Stimulated activated CD8-positive, alpha-beta memory T cell treated with anti-CD3 and anti-CD28 coated beads, Interleukin-7, amount 100 ng/mL, for 24 hours (primary cell): ENCODE data around the gene TBC1D8.

Experiments
- DNase-seq: peaks from one replicate; pipeline ENCODE4 v3.0.0-alpha.2; 2020; ENCODE audit warnings: low read depth

TBC1D8 gene

DNA sequence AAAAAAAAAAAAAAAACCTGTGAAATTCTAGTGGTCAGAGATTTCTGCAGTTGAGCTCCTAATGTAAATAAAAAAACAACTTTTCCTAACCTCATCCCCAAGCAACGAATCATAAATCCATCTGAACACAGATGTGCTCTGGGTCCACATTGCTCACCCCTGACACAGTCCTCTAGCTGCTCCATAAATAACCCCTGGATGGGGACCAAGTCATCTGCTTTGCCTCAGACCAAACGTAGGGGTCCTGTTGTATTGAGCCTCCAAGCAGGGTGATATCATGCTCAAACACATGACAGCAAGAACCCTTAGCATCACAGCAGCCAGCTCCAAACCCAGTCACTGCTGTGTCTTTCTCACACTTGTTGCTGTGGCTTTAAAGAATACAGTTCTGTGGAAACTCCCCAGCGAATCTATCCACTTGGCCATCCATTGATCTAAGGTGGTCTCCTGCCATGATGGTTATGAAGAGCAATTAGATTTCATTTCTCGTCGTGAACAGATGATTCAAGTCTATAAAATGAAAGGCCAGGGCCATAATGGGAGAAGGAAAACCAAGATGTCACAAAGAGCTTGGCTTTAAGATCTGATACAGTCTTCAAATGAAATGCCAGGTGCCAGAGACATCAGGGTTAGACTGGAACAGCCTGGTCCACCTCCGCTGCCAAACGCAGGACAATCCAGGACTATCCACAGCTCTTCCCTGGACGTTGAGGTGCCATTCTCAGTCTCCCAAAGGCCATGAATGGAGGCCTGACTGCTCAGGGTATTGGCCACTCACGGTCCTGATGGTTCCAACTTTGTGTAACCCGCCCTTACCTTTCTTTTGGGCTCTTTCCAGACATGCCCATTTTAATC is 39.0 kb downstream of the TBC1D8 start:
- no peak for DNase-seq

DNA sequence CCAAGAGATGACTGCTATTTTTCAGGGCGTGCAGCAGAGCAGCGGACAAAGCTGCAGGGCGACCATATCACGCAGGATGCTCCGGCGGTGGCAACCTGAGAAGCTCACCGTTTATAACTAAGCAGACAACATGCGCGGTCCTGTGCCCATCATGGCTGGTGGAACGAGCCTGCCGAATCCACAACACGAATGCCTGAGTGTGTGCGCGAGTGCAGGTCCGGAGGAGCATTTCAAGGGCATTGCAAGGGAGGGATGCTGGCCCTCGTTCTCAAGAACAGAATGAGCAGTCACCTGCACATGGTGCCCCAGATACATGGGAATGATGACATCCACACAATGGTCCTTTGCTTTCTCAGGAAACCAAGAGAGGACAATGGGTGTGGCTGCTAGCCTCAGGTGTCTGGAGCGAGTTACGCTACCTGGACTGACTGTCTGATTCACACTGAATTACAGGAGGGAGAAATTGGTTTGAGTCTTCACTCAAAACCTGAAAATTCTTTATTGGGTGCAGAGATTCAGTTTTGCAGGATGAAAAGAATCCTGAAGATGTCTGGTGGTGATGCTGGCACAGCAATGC is 39.8 kb downstream of the TBC1D8 start:
- DNase-seq = no peak

- DNase-seq = no peak
These were observed 41.6 kb downstream of the TBC1D8 start for GRCh38 chr2:101109451-101110118.

DNA sequence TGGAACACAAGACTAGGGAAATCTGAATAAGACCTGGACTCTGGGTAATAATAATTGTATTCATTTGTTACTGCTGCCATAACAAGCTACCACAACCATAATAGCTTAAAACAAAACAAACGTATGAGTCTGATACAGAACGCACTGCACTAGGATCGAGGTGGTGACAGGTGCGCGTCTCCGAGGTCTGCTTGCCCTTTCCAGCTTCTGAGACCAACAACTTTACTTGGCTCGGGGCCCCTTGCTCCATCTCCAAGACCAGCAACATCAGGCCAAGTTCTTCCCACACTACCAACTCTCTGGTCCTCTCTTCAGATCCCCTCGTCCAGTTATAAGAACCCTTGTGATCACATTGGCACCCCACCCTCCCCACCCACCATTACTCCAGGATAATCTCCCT is 42.8 kb downstream of the TBC1D8 start:
- no peak for DNase-seq

DNA sequence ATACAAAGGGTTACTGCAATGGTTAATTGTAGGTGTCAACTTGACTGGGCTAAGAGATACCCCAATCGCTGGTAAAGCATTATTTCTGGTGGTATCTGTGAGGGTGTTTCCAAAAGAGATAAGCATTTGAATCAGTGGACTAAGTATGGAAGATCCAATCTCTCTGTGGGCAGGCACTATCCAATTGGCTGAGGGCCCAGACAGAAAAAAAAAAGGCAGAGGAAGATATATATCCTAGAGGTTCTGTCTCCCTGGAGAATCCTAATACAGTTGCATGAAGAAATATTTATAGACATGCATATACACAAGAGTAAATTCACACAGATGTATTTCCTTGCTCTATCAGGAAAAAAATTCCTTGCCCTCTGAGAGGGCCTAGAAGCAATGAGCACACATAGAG is 43.9 kb downstream of the TBC1D8 start:
- no peak for DNase-seq

DNA sequence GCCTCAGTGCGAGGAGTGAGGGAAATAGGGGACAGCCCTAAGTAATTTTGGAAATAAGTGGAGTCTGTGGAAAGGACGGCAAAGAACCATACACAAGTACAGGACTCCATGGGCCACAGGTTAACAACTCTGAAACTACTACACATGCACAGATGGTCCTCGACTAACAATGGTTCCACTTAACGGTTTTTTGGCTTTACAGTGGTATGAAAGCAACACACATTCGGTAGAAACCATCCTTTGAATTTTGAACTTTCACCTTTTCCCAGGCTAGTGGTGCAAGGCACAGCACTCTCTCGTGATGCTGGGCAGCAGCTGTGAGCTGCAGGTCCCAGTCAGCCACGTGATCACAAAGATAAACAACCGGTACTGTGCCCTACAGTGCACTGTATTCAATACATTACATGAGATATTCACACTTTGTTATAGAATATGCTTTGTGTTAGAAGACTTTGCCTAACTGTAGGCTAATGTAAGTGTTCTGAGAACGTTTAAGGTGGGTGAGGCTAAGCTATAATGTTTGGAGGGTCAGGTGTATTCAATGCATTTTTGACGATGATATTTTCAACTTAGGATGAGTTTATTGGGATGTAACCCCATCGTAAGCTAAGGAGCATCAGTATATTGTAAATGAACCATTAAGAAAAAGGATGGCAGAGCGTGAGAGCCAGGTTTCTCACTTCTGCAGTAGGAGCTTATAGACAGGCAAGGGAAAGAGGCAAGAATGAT is 44.6 kb downstream of the TBC1D8 start:
- DNase-seq = no peak

DNA sequence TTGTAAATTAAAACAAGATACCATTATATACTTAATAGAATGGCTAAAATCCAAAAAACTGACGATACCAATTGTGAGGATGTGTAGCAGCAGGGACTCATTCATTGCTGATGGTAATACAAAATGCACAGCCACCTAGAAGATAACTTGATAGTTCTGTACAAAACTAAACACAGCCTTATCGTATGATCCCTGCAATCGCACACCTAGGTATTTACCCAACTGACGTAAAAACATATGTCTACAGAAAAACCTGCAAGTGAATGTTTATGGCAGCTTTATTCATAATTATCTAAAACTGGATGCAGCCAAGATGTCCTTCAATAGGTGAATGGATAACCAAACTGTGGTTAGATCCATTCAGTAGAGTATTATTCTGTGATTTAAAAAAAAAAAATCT is 45.5 kb downstream of the TBC1D8 start:
- DNase-seq = no peak

GRCh38 chr2:101097638-101098037 is 53.5 kb downstream of the TBC1D8 start:
- DNase-seq = no peak

- DNase-seq = no peak
These were observed 54.5 kb downstream of the TBC1D8 start for GRCh38 chr2:101096619-101097142.

DNA sequence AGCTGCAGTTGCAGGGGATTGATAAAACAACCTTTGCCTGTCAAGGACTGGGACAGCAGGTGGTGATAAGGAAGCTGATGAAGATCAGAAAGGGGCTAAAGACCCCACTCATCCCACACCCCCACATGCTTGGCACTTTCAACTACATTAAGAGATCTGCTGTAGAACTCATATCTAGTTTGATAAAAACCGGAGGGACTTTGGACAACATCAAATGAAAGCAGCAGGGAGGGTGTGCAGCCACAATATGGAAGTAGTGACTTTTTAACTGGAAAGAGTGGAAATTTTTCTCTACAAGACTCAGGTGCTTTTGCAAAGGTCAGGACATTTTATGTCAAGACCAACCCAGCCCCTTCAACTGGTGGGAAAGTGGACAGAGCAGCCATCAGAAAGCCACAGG is 56.8 kb downstream of the TBC1D8 start:
- DNase-seq = no peak

GRCh38 chr2:101089942-101090799 is 61.0 kb downstream of the TBC1D8 start:
- no peak for DNase-seq

- DNase-seq = no peak
These were observed 61.8 kb downstream of the TBC1D8 start for GRCh38 chr2:101089419-101089818.

- no peak for DNase-seq
These were observed 63.5 kb downstream of the TBC1D8 start for GRCh38 chr2:101087638-101088037.

DNA sequence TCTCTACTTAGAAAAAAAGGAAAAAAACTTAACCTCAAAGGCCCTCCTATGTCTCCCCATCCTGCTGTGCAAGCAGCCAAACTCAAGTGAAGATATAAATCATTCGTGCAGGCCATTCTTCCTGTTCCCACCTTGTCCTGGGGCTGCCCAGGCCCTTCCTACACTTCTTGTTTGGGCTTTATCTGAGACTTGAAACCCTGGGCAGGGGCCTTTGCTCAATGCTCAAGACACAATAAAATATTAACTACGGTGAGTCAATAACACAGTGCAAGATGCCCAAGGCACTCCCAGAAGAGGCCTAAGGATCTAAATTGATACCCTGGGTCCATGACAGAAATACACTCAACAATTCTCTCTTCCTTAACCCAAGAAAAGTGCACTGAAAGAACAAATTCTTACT is 67.6 kb downstream of the TBC1D8 start:
- DNase-seq = no peak

DNA sequence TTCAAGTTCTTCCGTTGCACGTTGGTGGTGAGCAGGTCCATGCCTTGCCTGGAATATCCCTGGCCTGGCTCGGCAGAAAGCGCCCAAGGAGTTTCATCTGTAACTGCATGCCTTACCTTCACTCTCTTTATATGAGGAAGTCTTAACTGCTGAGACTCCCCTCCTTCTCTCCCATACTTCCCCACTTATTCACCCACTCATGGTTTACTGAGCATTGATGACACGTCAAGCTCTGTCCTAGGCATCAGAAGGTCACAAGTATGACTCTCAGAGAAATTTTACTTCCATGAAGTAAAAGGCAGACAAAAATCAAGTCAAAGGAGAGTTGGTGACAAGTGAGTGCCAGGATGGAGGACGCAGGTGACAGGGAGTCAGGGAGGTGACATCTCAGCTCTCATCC is 68.2 kb downstream of the TBC1D8 start:
- DNase-seq = no peak

GRCh38 chr2:101081375-101081907 is 69.7 kb downstream of the TBC1D8 start:
- no peak for DNase-seq

DNA sequence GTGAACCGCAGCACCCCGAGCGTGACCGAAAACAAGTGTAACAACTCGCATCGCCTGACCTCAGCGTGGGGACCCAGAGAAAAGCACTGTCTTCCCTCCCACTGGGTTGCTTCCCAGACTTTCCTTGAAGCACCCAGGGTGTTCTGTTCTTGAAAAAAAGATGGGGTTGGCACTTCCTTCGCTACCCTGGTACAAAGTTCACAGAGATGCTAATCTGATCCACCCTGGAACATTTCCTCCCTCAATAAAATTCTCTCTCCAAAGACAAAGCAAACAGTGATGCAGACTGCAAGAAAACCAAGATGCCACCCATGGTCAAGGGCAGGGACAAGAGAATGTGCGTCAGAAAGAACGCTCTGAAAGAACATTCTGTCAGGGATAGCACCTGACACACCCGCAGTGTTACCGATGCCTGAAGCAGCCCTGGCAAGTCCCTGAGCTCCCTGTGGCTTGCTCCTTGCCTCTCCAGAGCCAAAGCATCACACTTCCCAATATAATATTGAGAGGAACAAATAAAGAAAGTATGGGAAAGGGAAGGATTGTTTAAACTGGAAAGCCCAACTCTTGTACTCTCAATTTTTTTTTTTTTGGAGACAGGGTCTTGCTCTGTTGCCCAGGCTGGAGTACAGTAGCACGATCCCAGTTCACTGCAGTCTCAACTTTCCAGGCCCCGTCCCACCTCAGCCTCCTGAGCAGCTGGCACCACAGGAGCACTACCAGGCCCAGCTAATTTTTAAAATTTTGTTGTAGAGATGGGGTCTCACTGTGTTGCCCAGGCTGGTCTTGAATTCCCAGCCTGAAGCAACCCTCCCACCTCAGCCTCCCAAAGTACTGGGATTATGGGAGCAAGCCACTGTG is 70.7 kb downstream of the TBC1D8 start:
- no peak for DNase-seq

- DNase-seq = no peak
These were observed 74.6 kb downstream of the TBC1D8 start for GRCh38 chr2:101076581-101076980.

DNA sequence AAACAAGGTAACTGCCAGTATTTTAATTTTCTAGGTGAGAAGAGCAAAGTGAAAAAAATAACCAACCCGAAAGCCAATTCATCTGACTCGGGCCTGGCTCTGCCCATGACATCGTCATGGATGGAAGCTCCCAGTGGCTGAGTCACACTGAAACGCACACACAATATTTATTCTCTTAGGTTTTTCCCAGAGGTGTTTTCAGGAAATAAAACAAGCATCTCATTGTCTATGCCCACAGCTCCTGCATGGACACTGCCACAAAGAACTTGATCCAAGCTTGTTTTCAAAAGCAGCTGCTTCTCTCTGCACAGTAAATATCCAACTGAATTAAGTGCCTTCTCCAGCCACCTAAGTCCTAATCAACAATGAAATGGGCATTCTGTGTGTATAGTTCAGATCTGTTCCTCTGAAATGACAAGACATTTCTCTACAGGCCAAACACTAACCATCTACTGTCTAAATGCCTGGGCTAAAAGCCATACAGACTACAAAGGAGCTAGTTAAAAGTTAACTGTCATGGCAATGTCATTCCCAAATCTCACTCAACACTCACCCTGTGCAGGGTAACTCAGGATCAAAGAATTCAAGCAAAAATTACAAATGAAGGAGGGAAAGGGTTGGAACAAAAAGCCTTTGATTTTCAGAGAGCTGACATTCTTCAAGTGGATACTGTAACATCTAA is 86.2 kb downstream of the TBC1D8 start:
- DNase-seq = no peak

- DNase-seq = no peak
These were observed 86.7 kb downstream of the TBC1D8 start for GRCh38 chr2:101064505-101064867.
